Breast epithelium (tissue), 4 donors: ENCODE measurements around the gene ACOX3. TPM values are rescaled to one million over a fixed set of nuclear protein-coding genes. Genes with fewer than 3 reads are reported as not detected.
A peak's percentile ranks its signal among the peaks of the same experiment; 100 is the strongest.

Experiments used
- DNase-seq, 2 donors: peaks; one replicate each; pipeline ENCODE4 v3.0.0-alpha.2; 2019; ENCODE audit warnings: low spot score in 2 of 2
- H3K27ac ChIP-seq, 2 donors: fragments of 200-600 bp; sonication (generic) in 1 of 2; one replicate each; pipeline ENCODE4 v1.5.1; 2016 to 2019; ENCODE audit warnings: mild to moderate bottlenecking in 1 of 2
- H3K27me3 ChIP-seq, 2 donors: fragments of 200-600 bp; sonication (generic) in 1 of 2; one replicate each; pipeline versions ENCODE4 v1.5.1 to v1.6.0; 2017 to 2019; ENCODE audit warnings: control low read depth in 1 of 2, mild to moderate bottlenecking in 1 of 2
- H3K36me3 ChIP-seq: fragments of 200-600 bp; one replicate; pipeline ENCODE4 v1.5.1; 2019
- H3K4me1 ChIP-seq, 2 donors: fragments of 200-600 bp; sonication (generic); one replicate each; pipeline ENCODE4 v1.5.1; 2016 to 2019; ENCODE audit warnings: control low read depth in 1 of 2
- H3K4me3 ChIP-seq, 3 donors: fragments of 200-600 bp; sonication (generic); 1 replicate in 2 of 3; 2 replicates in 1 of 3; pipeline ENCODE4 v1.5.1; 2016 to 2019; ENCODE audit warnings: mild to moderate bottlenecking in 3 of 3, moderate library complexity in 2 of 3
- H3K9me3 ChIP-seq, 2 donors: fragments of 200-600 bp; sonication (generic) in 1 of 2; one replicate each; pipeline ENCODE4 v1.5.1; 2016 to 2019; ENCODE audit warnings: control low read depth in 1 of 2
- POLR2A ChIP-seq: fragments of 450-650 bp; IDR thresholded peaks from one replicate; pipeline ENCODE4 v1.6.1; 2016; ENCODE audit warnings: antibody characterized with exemption, mild to moderate bottlenecking, moderate library complexity
- POLR2AphosphoS5 ChIP-seq, 3 donors: sonication (generic); formaldehyde crosslinking; IDR thresholded peaks; one replicate each; pipeline ENCODE4 v1.6.1; 2017; ENCODE audit warnings: antibody characterized with exemption in 3 of 3
- intact Hi-C: fragments of 100-400 bp; cut with DNase I; formaldehyde crosslinking; loops from one replicate; pipeline ENCODE4 v1.15.1; 2023; ENCODE audit warnings: low total_unique reads
- total RNA-seq, 3 donors: library from RNA; depleted of rRNA; stranded (reverse); fragments of >200 nt; gene quantifications; one replicate each; pipeline ENCODE4 v1.1.0, GENCODE V29; 2016
- TF ChIP-seq, protein P1 (sequence below), 3 donors: fragments of 450-650 bp; IDR thresholded peaks; one replicate each; pipeline ENCODE4 v1.5.1; 2016 to 2017; ENCODE audit warnings: antibody characterized with exemption in 3 of 3, mild to moderate bottlenecking in 3 of 3, moderate library complexity in 3 of 3

The ACOX3 gene
- total RNA-seq, 3 donors from 2014 or later = 24.0 to 69.4 (median 47.9) TPM

DNA sequence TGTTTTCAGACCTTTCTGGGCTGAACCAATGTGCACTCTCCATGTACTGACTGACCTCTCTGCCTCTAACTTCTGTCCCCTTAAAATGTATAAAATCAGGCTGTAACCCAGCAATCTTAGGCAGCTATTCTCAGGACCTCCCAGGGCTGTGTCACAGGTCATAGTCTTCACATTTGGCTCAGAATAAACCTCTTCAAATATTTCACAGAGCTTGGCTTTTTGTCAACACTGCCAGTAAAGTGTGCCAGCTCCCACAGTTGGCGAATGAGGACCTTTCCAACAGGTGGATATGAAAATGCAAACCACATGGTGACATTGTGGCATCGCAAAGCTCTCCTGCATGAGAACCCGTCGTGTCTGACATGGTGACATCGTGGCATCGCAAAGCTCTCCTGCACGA, 76.4 kb downstream of the ACOX3 start:
- no peak for DNase-seq
- TF ChIP-seq, protein P1, sequence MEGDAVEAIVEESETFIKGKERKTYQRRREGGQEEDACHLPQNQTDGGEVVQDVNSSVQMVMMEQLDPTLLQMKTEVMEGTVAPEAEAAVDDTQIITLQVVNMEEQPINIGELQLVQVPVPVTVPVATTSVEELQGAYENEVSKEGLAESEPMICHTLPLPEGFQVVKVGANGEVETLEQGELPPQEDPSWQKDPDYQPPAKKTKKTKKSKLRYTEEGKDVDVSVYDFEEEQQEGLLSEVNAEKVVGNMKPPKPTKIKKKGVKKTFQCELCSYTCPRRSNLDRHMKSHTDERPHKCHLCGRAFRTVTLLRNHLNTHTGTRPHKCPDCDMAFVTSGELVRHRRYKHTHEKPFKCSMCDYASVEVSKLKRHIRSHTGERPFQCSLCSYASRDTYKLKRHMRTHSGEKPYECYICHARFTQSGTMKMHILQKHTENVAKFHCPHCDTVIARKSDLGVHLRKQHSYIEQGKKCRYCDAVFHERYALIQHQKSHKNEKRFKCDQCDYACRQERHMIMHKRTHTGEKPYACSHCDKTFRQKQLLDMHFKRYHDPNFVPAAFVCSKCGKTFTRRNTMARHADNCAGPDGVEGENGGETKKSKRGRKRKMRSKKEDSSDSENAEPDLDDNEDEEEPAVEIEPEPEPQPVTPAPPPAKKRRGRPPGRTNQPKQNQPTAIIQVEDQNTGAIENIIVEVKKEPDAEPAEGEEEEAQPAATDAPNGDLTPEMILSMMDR (IDR thresholded peaks at IDR 0.05) = no peak
- TF ChIP-seq POLR2A = no peak
- TF ChIP-seq POLR2AphosphoS5 (IDR thresholded peaks at IDR 0.05) = no peak
- Histone ChIP-seq H3K4me1 (no peaks in the 10 kb centered on the region), H3K36me3 (no peaks in the 10 kb centered on the region), H3K27me3 (no peaks in the 10 kb centered on the region), H3K27ac (no peak overlapping the region), H3K9me3 (no peaks in the 10 kb centered on the region), H3K4me3 (no peak overlapping the region)
- intact Hi-C loops = no loop called here

- H3K4me1 ChIP-seq = peaks cover 0 to 7% of the 10 kb centered on the region in 2 donors
- no peaks in the 10 kb centered on the region for H3K9me3 ChIP-seq
- intact Hi-C loops = no loop called here
- H3K4me3 ChIP-seq = no peak overlapping the region
- no peak overlapping the region for H3K27ac ChIP-seq
- TF ChIP-seq POLR2A = no peak
- TF ChIP-seq, protein P1 (IDR thresholded peaks at IDR 0.05) = no peak
- no peak for TF ChIP-seq POLR2AphosphoS5 (IDR thresholded peaks at IDR 0.05)
- no peaks in the 10 kb centered on the region for H3K36me3 ChIP-seq
- no peaks in the 10 kb centered on the region for H3K27me3 ChIP-seq
- no peak for DNase-seq
Observed at GRCh38 chr4:8362483-8362882, 78.0 kb downstream of the ACOX3 start.

DNA sequence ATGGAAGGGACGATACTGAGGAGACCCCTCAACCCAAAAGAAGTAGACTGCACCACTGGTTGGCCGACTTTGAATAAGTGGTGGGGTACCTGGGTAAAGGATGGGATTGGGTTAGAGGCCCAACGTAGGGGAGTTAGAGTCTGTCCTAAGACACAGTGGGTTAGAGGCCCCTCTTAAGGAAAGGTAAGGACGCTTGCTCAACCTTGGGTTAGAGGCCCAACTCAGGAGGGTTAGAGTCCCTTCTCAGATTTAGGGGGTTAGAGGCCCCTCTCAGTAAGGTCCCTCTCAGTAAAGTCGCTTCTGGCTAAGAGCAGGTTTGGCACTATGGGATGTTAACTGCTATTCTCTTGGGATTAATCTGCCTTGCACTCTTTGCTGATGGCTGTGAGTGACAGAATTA, 81.3 kb downstream of the ACOX3 start:
- no peak overlapping the region for H3K4me3 ChIP-seq
- H3K27me3 ChIP-seq = no peaks in the 10 kb centered on the region
- intact Hi-C loops = no loop called here
- H3K27ac ChIP-seq = no peak overlapping the region
- H3K36me3 ChIP-seq = no peaks in the 10 kb centered on the region
- peaks cover 0 to 7% of the 10 kb centered on the region in 2 donors for H3K4me1 ChIP-seq
- H3K9me3 ChIP-seq = no peaks in the 10 kb centered on the region
- TF ChIP-seq POLR2AphosphoS5 (IDR thresholded peaks at IDR 0.05) (no peak), POLR2A (no peak)
- TF ChIP-seq, protein P1 (IDR thresholded peaks at IDR 0.05) = no peak
- DNase-seq = no peak

GRCh38 chr4:8356856-8357255, 83.7 kb downstream of the ACOX3 start:
- intact Hi-C loops = no loop called here
- TF ChIP-seq POLR2AphosphoS5 (IDR thresholded peaks at IDR 0.05) (no peak), POLR2A (no peak)
- TF ChIP-seq, protein P1 (IDR thresholded peaks at IDR 0.05) = no peak
- peak in 1 of 2 donors; percentile 24 for DNase-seq
- Histone ChIP-seq H3K27me3 (no peaks in the 10 kb centered on the region), H3K36me3 (no peaks in the 10 kb centered on the region), H3K4me3 (no peak overlapping the region), H3K9me3 (no peaks in the 10 kb centered on the region), H3K27ac (no peak overlapping the region), H3K4me1 (peaks cover 7 to 10% of the 10 kb centered on the region in 2 donors)

DNA sequence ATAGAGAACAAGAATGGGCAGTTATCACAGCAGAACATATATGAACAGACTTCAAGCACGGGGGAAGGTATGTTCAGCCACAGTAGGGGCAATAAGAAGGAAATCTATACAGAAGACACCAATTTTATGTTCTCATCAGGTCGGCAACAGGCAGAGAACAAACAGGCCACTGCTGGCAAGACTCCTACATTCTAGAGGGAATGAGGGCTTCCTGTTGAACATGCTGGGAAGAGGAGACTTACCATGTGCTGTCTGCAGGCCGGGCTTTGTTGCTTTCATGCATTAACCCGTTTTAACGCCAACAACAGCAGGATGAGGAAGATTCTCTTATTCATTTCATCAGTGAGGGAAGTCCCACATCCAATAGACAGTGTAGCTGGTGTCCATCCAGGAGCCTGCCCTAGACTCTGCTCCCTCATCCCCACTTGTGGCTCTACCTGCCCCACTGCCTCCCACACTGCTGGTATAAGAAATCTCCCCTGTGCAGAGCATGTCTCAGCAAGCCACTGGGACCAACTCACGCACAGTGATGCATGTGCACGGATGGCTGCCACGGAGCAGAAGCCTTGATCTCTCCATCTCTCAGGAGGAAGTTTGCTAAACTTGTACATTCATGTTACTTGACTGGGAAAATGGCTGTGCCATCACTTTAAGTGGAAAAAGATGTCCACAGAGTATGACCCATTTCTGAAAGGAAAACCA, 84.5 kb downstream of the ACOX3 start:
- intact Hi-C loops = no loop called here
- H3K4me1 ChIP-seq = peaks cover 7 to 10% of the 10 kb centered on the region in 2 donors
- no peak overlapping the region for H3K27ac ChIP-seq
- DNase-seq = peak in 1 of 2 donors; percentile 20
- H3K4me3 ChIP-seq = no peak overlapping the region
- H3K9me3 ChIP-seq = no peaks in the 10 kb centered on the region
- TF ChIP-seq POLR2A (no peak), POLR2AphosphoS5 (IDR thresholded peaks at IDR 0.05) (no peak)
- TF ChIP-seq, protein P1 (IDR thresholded peaks at IDR 0.05) = no peak
- H3K27me3 ChIP-seq = no peaks in the 10 kb centered on the region
- no peaks in the 10 kb centered on the region for H3K36me3 ChIP-seq
